ENCODE data around the gene RPL13A. TPM values are rescaled to one million over a fixed set of nuclear protein-coding genes. Genes with fewer than 3 reads are reported as not detected.

The RPL13A gene
- total and polyA plus RNA-seq, 12 donors = 1,750 to 3,504 (median 2,569) TPM

MicroRNAs within 50 kb of the gene (microRNA counts, 767-probe panel; counts per million panel counts)
- microRNA hsa-miR-150-5p = 5,337 to 5,755 counts per million in 2 donors

Small RNA genes lying within 50 kb of the gene (microRNA-seq; reads per million reads assigned to microRNA genes)
- gene MIR150 = 244 to 1,378 (median 433) reads per million in 3 donors

Small RNA genes lying within 50 kb of the gene (small RNA-seq; reads per million reads assigned to genes)
- 0 reads per million in 2 donors for gene COX6CP7
- 6.0 to 6.3 reads per million in 2 donors for gene MIR150
- gene SNORD32A = 0 reads per million in 2 donors
- gene SNORD33 = 0 reads per million in 2 donors
- gene SNORD34 = 0 reads per million in 2 donors
- gene SNORD35A = 0 reads per million in 2 donors
- 0 reads per million in 2 donors for gene SNORD35B

Other genes with a start within 250 kb of the RPL13A start
- 1 to 10 TPM in 3 of 9 donors, under 1 TPM in 5, not detected in 1; 0.17 to 1.7 (median 0.71) TPM for gene SLC6A16, start 162.4 kb upstream of the RPL13A start, total RNA-seq
- 1 to 10 TPM; 1.1 to 3.5 (median 2.6) TPM for gene SLC6A16, start 162.4 kb upstream of the RPL13A start, polyA plus RNA-seq
- gene CD37, start 152.2 kb upstream of the RPL13A start, total RNA-seq = 10 to 100 TPM in 8 of 9 donors, under 1 TPM in 1; 0.61 to 26.1 (median 15.8) TPM
- gene CD37, start 152.2 kb upstream of the RPL13A start, polyA plus RNA-seq = 10 to 100 TPM in 1 of 3 donors, 1 to 10 TPM in 2; 5.4 to 27.1 (median 8.9) TPM
- gene TEAD2, start 125.2 kb upstream of the RPL13A start, total RNA-seq = 10 to 100 TPM in 8 of 9 donors, 1 to 10 TPM in 1; 5.4 to 42.8 (median 26.0) TPM
- 10 to 100 TPM; 11.3 to 31.1 (median 28.7) TPM for gene TEAD2, start 125.2 kb upstream of the RPL13A start, polyA plus RNA-seq
- under 1 TPM in 4 of 9 donors, not detected in 5; 0.28 to 0.50 (median 0.43) TPM for gene DKKL1, start 123.7 kb upstream of the RPL13A start, total RNA-seq
- gene DKKL1, start 123.7 kb upstream of the RPL13A start, polyA plus RNA-seq = under 1 TPM in 2 of 3 donors, not detected in 1; 0.44 to 0.56 TPM
- under 1 TPM in 2 of 9 donors, not detected in 7; 0.74 to 0.97 TPM for gene KASH5, start 99.4 kb upstream of the RPL13A start, total RNA-seq
- not detected for gene KASH5, start 99.4 kb upstream of the RPL13A start, polyA plus RNA-seq
- not detected for gene PTH2, start 64.2 kb upstream of the RPL13A start, total RNA-seq
- gene PTH2, start 64.2 kb upstream of the RPL13A start, polyA plus RNA-seq = not detected
- not detected for gene GFY, start 62.2 kb upstream of the RPL13A start, total RNA-seq
- gene GFY, start 62.2 kb upstream of the RPL13A start, polyA plus RNA-seq = not detected
- gene SLC17A7, start 46.1 kb upstream of the RPL13A start, total RNA-seq = 1 to 10 TPM in 5 of 9 donors, under 1 TPM in 4; 0.06 to 9.6 (median 1.3) TPM
- gene SLC17A7, start 46.1 kb upstream of the RPL13A start, polyA plus RNA-seq = 1 to 10 TPM in 2 of 3 donors, under 1 TPM in 1; 0.18 to 1.9 (median 1.0) TPM
- gene PIH1D1, start 35.8 kb upstream of the RPL13A start, total RNA-seq = 100 to 1,000 TPM in 4 of 9 donors, 10 to 100 TPM in 5; 63.1 to 131 (median 87.2) TPM
- gene PIH1D1, start 35.8 kb upstream of the RPL13A start, polyA plus RNA-seq = 100 to 1,000 TPM in 1 of 3 donors, 10 to 100 TPM in 2; 26.6 to 103 (median 72.3) TPM
- gene ALDH16A1, start 34.4 kb upstream of the RPL13A start, total RNA-seq = 10 to 100 TPM; 15.1 to 47.8 (median 29.1) TPM
- 10 to 100 TPM in 2 of 3 donors, 1 to 10 TPM in 1; 3.6 to 95.5 (median 86.7) TPM for gene ALDH16A1, start 34.4 kb upstream of the RPL13A start, polyA plus RNA-seq
- gene FLT3LG, start 13.4 kb upstream of the RPL13A start, total RNA-seq = 10 to 100 TPM in 3 of 9 donors, 1 to 10 TPM in 6; 1.2 to 10.6 (median 8.4) TPM
- 10 to 100 TPM in 2 of 3 donors, 1 to 10 TPM in 1; 1.8 to 33.8 (median 24.7) TPM for gene FLT3LG, start 13.4 kb upstream of the RPL13A start, polyA plus RNA-seq
- 1,000 to 10,000 TPM; 1,528 to 3,971 (median 2,257) TPM for gene RPS11, start 8.8 kb downstream of the RPL13A start, total RNA-seq
- 1,000 to 10,000 TPM; 2,684 to 4,591 (median 2,733) TPM for gene RPS11, start 8.8 kb downstream of the RPL13A start, polyA plus RNA-seq
- 100 to 1,000 TPM; 101 to 505 (median 351) TPM for gene FCGRT, start 25.1 kb downstream of the RPL13A start, total RNA-seq
- gene FCGRT, start 25.1 kb downstream of the RPL13A start, polyA plus RNA-seq = 100 to 1,000 TPM in 2 of 3 donors, 10 to 100 TPM in 1; 90.2 to 253 (median 218) TPM
- gene RCN3, start 40.4 kb downstream of the RPL13A start, total RNA-seq = 10 to 100 TPM in 8 of 9 donors, 1 to 10 TPM in 1; 8.0 to 56.4 (median 33.1) TPM
- gene RCN3, start 40.4 kb downstream of the RPL13A start, polyA plus RNA-seq = 100 to 1,000 TPM in 2 of 3 donors, 1 to 10 TPM in 1; 9.3 to 232 (median 120) TPM
- 10 to 100 TPM; 53.3 to 98.2 (median 63.8) TPM for gene NOSIP, start 92.9 kb downstream of the RPL13A start, total RNA-seq
- gene NOSIP, start 92.9 kb downstream of the RPL13A start, polyA plus RNA-seq = 100 to 1,000 TPM in 2 of 3 donors, 10 to 100 TPM in 1; 35.0 to 159 (median 145) TPM
- gene PRRG2, start 93.7 kb downstream of the RPL13A start, total RNA-seq = 1 to 10 TPM in 2 of 9 donors, under 1 TPM in 5, not detected in 2; 0.28 to 1.2 (median 0.87) TPM
- 1 to 10 TPM in 1 of 3 donors, under 1 TPM in 2; 0.33 to 1.2 (median 0.71) TPM for gene PRRG2, start 93.7 kb downstream of the RPL13A start, polyA plus RNA-seq
- 10 to 100 TPM in 8 of 9 donors, 1 to 10 TPM in 1; 2.9 to 39.3 (median 17.6) TPM for gene PRR12, start 103.6 kb downstream of the RPL13A start, total RNA-seq
- 10 to 100 TPM in 1 of 3 donors, 1 to 10 TPM in 2; 4.2 to 49.8 (median 9.5) TPM for gene PRR12, start 103.6 kb downstream of the RPL13A start, polyA plus RNA-seq
- gene RRAS, start 152.5 kb downstream of the RPL13A start, total RNA-seq = 10 to 100 TPM in 8 of 9 donors, 1 to 10 TPM in 1; 6.8 to 77.9 (median 37.4) TPM
- 100 to 1,000 TPM in 2 of 3 donors, 10 to 100 TPM in 1; 21.9 to 180 (median 167) TPM for gene RRAS, start 152.5 kb downstream of the RPL13A start, polyA plus RNA-seq
- gene SCAF1, start 154.6 kb downstream of the RPL13A start, total RNA-seq = 10 to 100 TPM in 8 of 9 donors, 1 to 10 TPM in 1; 4.2 to 81.3 (median 45.8) TPM
- gene SCAF1, start 154.6 kb downstream of the RPL13A start, polyA plus RNA-seq = 10 to 100 TPM in 2 of 3 donors, 1 to 10 TPM in 1; 7.9 to 67.7 (median 27.1) TPM
- gene IRF3, start 178.2 kb downstream of the RPL13A start, total RNA-seq = 100 to 1,000 TPM in 2 of 9 donors, 10 to 100 TPM in 7; 33.7 to 108 (median 64.1) TPM
- gene IRF3, start 178.2 kb downstream of the RPL13A start, polyA plus RNA-seq = 100 to 1,000 TPM in 2 of 3 donors, 10 to 100 TPM in 1; 23.2 to 328 (median 159) TPM
- gene BCL2L12, start 178.3 kb downstream of the RPL13A start, total RNA-seq = 10 to 100 TPM in 4 of 9 donors, 1 to 10 TPM in 5; 3.3 to 16.3 (median 9.7) TPM
- 10 to 100 TPM in 2 of 3 donors, 1 to 10 TPM in 1; 3.5 to 15.4 (median 13.9) TPM for gene BCL2L12, start 178.3 kb downstream of the RPL13A start, polyA plus RNA-seq
- 100 to 1,000 TPM in 8 of 9 donors, 10 to 100 TPM in 1; 80.4 to 262 (median 160) TPM for gene PRMT1, start 189.7 kb downstream of the RPL13A start, total RNA-seq
- gene PRMT1, start 189.7 kb downstream of the RPL13A start, polyA plus RNA-seq = 100 to 1,000 TPM; 158 to 198 (median 179) TPM
- gene ADM5, start 202.0 kb downstream of the RPL13A start, total RNA-seq = 1 to 10 TPM in 1 of 9 donors, under 1 TPM in 8; 0.18 to 1.2 (median 0.55) TPM
- 1 to 10 TPM in 2 of 3 donors, not detected in 1; 1.9 to 2.0 TPM for gene ADM5, start 202.0 kb downstream of the RPL13A start, polyA plus RNA-seq
- 1 to 10 TPM in 8 of 9 donors, not detected in 1; 2.4 to 9.4 (median 4.6) TPM for gene CPT1C, start 203.5 kb downstream of the RPL13A start, total RNA-seq
- gene CPT1C, start 203.5 kb downstream of the RPL13A start, polyA plus RNA-seq = 10 to 100 TPM in 2 of 3 donors, 1 to 10 TPM in 1; 5.8 to 55.7 (median 14.1) TPM